Esophagus muscularis mucosa (tissue), 4 donors: ENCODE measurements around the gene LRFN3.

Experiments
- CTCF ChIP-seq, 3 experiments: fragments of 200-600 bp in 2 of 3; fragments of 450-650 bp in 1 of 3; sonication (generic) in 2 of 3; IDR thresholded peaks; one replicate each; pipeline ENCODE4 v1.5.1; 2017 to 2019; ENCODE audit warnings: antibody characterized with exemption in 3 of 3, mild to moderate bottlenecking in 2 of 3, moderate library complexity in 1 of 3
- EP300 ChIP-seq: sonication (generic); formaldehyde crosslinking; IDR thresholded peaks from one replicate; pipeline ENCODE4 v1.6.1; 2017; ENCODE audit warnings: antibody characterized with exemption
- POLR2A ChIP-seq: fragments of 450-650 bp; IDR thresholded peaks from one replicate; pipeline ENCODE4 v1.6.1; 2017; ENCODE audit warnings: antibody characterized with exemption, moderate library complexity, mild to moderate bottlenecking, low read depth
- POLR2AphosphoS5 ChIP-seq, 2 donors: sonication (generic); formaldehyde crosslinking; IDR thresholded peaks; one replicate each; pipeline ENCODE4 v1.6.1; 2017; ENCODE audit warnings: antibody characterized with exemption in 2 of 2

- peak; percentile 50 to 66 for TF ChIP-seq POLR2AphosphoS5 (IDR thresholded peaks at IDR 0.05)
- TF ChIP-seq CTCF (IDR thresholded peaks at IDR 0.05), result no peak
- TF ChIP-seq POLR2A, result no peak
- no peak for TF ChIP-seq EP300
Observed at GRCh38 chr19:35903550-35904179, 32.5 kb upstream of the LRFN3 start.
